Measurements from ENCODE around the gene TMEM184C. TPM values are rescaled to one million over a fixed set of nuclear protein-coding genes. Genes with fewer than 3 reads are reported as not detected.

The TMEM184C gene
- 19.5 to 24.9 TPM (median 21.4 TPM) in 5 replicates for total RNA-seq (2022; extraction: Qiagen RNA extraction; ENCODE audit: low read depth)

GRCh38 chr4:147617173-147617840, at the start of gene TMEM184C:
TMEM184C (plus strand) TSS chr4:147617397; CDS start chr4:147617957, 560 bp downstream.

GRCh38 chr4:147683717-147684700, 66.8 kb downstream of the TMEM184C start, which contains the start of gene PRMT9:
PRMT9 (minus strand) TSS chr4:147684163; CDS start chr4:147683987, 176 bp downstream.

Other genes with a start within 250 kb of the TMEM184C start
- 0.30 to 0.55 TPM (median 0.35 TPM) in 5 replicates for gene EDNRA, start 136.3 kb upstream of the TMEM184C start, total RNA-seq (2022; extraction: Qiagen RNA extraction; ENCODE audit: low read depth)
- 3.4 to 4.0 TPM (median 3.5 TPM) in 5 replicates for gene PRMT9, start 66.8 kb downstream of the TMEM184C start, total RNA-seq (2022; extraction: Qiagen RNA extraction; ENCODE audit: low read depth)
- 16.2 to 17.2 TPM (median 16.3 TPM) in 5 replicates for gene ARHGAP10, start 114.7 kb downstream of the TMEM184C start, total RNA-seq (2022; extraction: Qiagen RNA extraction; ENCODE audit: low read depth)

Data from A549 treated with CpdA at 1 μM for 4 hours (cell line).